ENCODE data around the gene IRGQ. TPM values are rescaled to one million over a fixed set of nuclear protein-coding genes. Genes with fewer than 3 reads are reported as not detected.
A peak's percentile ranks its signal among the peaks of the same experiment; 100 is the strongest.
"Not testable (repeated sequence)": the region's sequence is repeated elsewhere in the genome, so short reads cannot be mapped to it uniquely, and the experiment has no call there.

Gene IRGQ
- polyA plus RNA-seq, 3 donors = 1.8 to 49.6 (median 2.9) TPM

DNA sequence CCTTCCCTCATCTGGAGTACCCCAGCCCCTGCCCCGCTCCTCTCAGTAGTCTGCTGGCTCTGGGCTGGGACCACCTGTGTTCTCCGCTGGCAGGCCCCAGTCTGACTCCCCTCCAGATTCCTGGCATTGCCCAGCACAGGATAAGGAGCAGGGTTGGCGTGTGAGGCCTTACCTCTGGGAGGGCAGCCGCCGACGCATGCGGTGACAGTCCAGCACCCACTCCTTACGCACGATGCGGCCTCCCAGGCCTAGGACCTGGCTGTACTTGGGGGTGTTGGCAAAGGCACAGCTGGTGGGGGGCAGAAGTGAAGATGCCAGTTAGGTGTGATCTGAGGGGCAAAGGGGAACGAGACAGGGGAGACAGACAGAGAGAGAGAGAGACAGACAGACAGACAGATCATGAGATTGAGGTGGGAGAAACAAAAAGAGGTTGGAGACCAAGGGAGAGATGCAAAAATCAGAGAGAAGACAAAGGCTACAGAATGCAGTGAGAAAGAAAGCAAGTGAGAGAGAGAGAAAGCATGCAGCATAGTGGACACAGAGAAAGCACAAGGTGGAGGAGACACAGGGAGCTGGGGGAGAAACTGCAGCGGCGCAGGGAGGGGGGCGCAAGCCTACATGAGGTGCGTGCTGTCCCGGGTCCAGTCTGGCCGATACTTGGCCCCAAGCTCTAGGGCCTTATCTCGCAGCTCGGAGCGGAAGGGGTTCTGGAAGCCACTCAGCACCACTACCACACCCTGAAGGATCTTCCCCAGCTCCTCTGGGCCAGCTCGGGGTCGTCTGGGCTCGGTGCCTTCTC is 44.3 kb downstream of the IRGQ start:
- Mint-ChIP-seq H3K36me3 (peaks cover 63 to 82% of the 10 kb centered on the region in 2 donors), H3K4me3 (no peak overlapping the region), H3K27me3 (ENCODE audit: low read depth in 3 of 3) (peaks cover 0 to 3% (median 2%) of the 10 kb centered on the region in 3 donors), H3K4me1 (no peaks in the 10 kb centered on the region), H3K27ac (peak overlapping the region in 4 of 7 donors; percentile 1 to 62 (median 24)), H3K9me3 (no peaks in the 10 kb centered on the region)
- H3K4me1 ChIP-seq (ENCODE audit: control insufficient read depth in 1 of 2, insufficient read depth in 2 of 2, low read length in 2 of 2) = no peaks in the 10 kb centered on the region
- no peak overlapping the region for H3K9ac ChIP-seq (ENCODE audit: insufficient read depth, low read length, poor library complexity, severe bottlenecking)
- 95% methylated on average over 19 of the region's 23 CpGs for WGBS (ENCODE audit: insufficient coverage)
- intact Hi-C loops (cut with micrococcal nuclease) = no loop called here
- no peaks in the 10 kb centered on the region for H4K20me1 ChIP-seq (ENCODE audit: insufficient read depth, low read length)
- H3K9me3 ChIP-seq (replicated peaks in 1 of 2; ENCODE audit: control insufficient read depth in 1 of 2, insufficient read depth in 1 of 2, low read length in 2 of 2) = no peaks in the 10 kb centered on the region
- no peaks in the 10 kb centered on the region for H3K27me3 ChIP-seq (ENCODE audit: control insufficient read depth in 2 of 2, insufficient read depth in 2 of 2, low read length in 2 of 2)
- H3K36me3 ChIP-seq (replicated peaks in 1 of 2; ENCODE audit: control insufficient read depth in 1 of 2, insufficient read depth in 2 of 2, low read length in 2 of 2) = peaks cover 52 to 79% of the 10 kb centered on the region in 2 donors
- H2AFZ ChIP-seq (ENCODE audit: insufficient read depth, low read depth, low read length, poor library complexity, severe bottlenecking) = no peak overlapping the region
- no peak for DNase-seq
- H3K79me2 ChIP-seq (ENCODE audit: insufficient read depth, low read length) = no peaks in the 10 kb centered on the region
- TF ChIP-seq CTCF (IDR thresholded peaks at IDR 0.05) = no peak
- H3K27ac ChIP-seq (ENCODE audit: low read depth in 1 of 2, low read length in 2 of 2) = no peak overlapping the region
- no peak overlapping the region for H3K4me3 ChIP-seq (replicated peaks in 1 of 3; ENCODE audit: low read depth in 2 of 3, low read length in 3 of 3)
- H3K4me2 ChIP-seq (replicated peaks; ENCODE audit: extremely low read depth, low read length, poor library complexity, severe bottlenecking) = no peak overlapping the region

- Mint-ChIP-seq H3K4me1 (no peaks in the 10 kb centered on the region), H3K4me3 (no peak overlapping the region), H3K36me3 (peaks cover 65 to 90% of the 10 kb centered on the region in 2 donors), H3K27ac (no peak overlapping the region), H3K27me3 (ENCODE audit: low read depth in 3 of 3) (peaks cover 0 to 2% (median 2%) of the 10 kb centered on the region in 3 donors), H3K9me3 (no peaks in the 10 kb centered on the region)
- peaks cover 64 to 86% of the 10 kb centered on the region in 2 donors for H3K36me3 ChIP-seq (replicated peaks in 1 of 2; ENCODE audit: control insufficient read depth in 1 of 2, insufficient read depth in 2 of 2, low read length in 2 of 2)
- H3K4me3 ChIP-seq (replicated peaks in 1 of 3; ENCODE audit: low read depth in 2 of 3, low read length in 3 of 3) = no peak overlapping the region
- no peak for TF ChIP-seq CTCF (IDR thresholded peaks at IDR 0.05)
- H3K27ac ChIP-seq (ENCODE audit: low read depth in 1 of 2, low read length in 2 of 2) = no peak overlapping the region
- H3K9me3 ChIP-seq (replicated peaks in 1 of 2; ENCODE audit: control insufficient read depth in 1 of 2, insufficient read depth in 1 of 2, low read length in 2 of 2) = no peaks in the 10 kb centered on the region
- no peak overlapping the region for H3K4me2 ChIP-seq (replicated peaks; ENCODE audit: extremely low read depth, low read length, poor library complexity, severe bottlenecking)
- no peaks in the 10 kb centered on the region for H3K27me3 ChIP-seq (ENCODE audit: control insufficient read depth in 2 of 2, insufficient read depth in 2 of 2, low read length in 2 of 2)
- H3K79me2 ChIP-seq (ENCODE audit: insufficient read depth, low read length) = no peaks in the 10 kb centered on the region
- no peak for DNase-seq
- 100% methylated on average over 1 of the region's 2 CpGs for WGBS (ENCODE audit: insufficient coverage)
- H3K9ac ChIP-seq (ENCODE audit: insufficient read depth, low read length, poor library complexity, severe bottlenecking) = no peak overlapping the region
- H2AFZ ChIP-seq (ENCODE audit: insufficient read depth, low read depth, low read length, poor library complexity, severe bottlenecking) = no peak overlapping the region
- H4K20me1 ChIP-seq (ENCODE audit: insufficient read depth, low read length) = no peaks in the 10 kb centered on the region
- intact Hi-C loops (cut with micrococcal nuclease) = no loop called here
- H3K4me1 ChIP-seq (ENCODE audit: control insufficient read depth in 1 of 2, insufficient read depth in 2 of 2, low read length in 2 of 2) = no peaks in the 10 kb centered on the region
Observed at GRCh38 chr19:43548706-43549105, 47.2 kb downstream of the IRGQ start.

- H3K9me3 Mint-ChIP-seq = not testable (repeated sequence)
Observed at GRCh38 chr19:43547926-43548325, 48.0 kb downstream of the IRGQ start.

More at GRCh38 chr19:43547926-43548325, 48.0 kb downstream of the IRGQ start:
- H2AFZ ChIP-seq (ENCODE audit: insufficient read depth, low read depth, low read length, poor library complexity, severe bottlenecking); H3K27ac Mint-ChIP-seq; H3K9ac ChIP-seq (ENCODE audit: insufficient read depth, low read length, poor library complexity, severe bottlenecking); H3K4me3 Mint-ChIP-seq; H3K27me3 Mint-ChIP-seq (ENCODE audit: low read depth in 3 of 3); intact Hi-C loops (cut with micrococcal nuclease); H3K79me2 ChIP-seq (ENCODE audit: insufficient read depth, low read length); H3K27me3 ChIP-seq (ENCODE audit: control insufficient read depth in 2 of 2, insufficient read depth in 2 of 2, low read length in 2 of 2); H3K4me1 ChIP-seq (ENCODE audit: control insufficient read depth in 1 of 2, insufficient read depth in 2 of 2, low read length in 2 of 2); H4K20me1 ChIP-seq (ENCODE audit: insufficient read depth, low read length); H3K4me1 Mint-ChIP-seq; H3K27ac ChIP-seq (ENCODE audit: low read depth in 1 of 2, low read length in 2 of 2); H3K4me2 ChIP-seq (replicated peaks; ENCODE audit: extremely low read depth, low read length, poor library complexity, severe bottlenecking); H3K4me3 ChIP-seq (replicated peaks in 1 of 3; ENCODE audit: low read depth in 2 of 3, low read length in 3 of 3); DNase-seq; H3K9me3 ChIP-seq (replicated peaks in 1 of 2; ENCODE audit: control insufficient read depth in 1 of 2, insufficient read depth in 1 of 2, low read length in 2 of 2): not testable (repeated sequence)
- H3K36me3 Mint-ChIP-seq = peaks cover 66 to 90% of the 10 kb centered on the region in 2 donors
- H3K36me3 ChIP-seq (replicated peaks in 1 of 2; ENCODE audit: control insufficient read depth in 1 of 2, insufficient read depth in 2 of 2, low read length in 2 of 2) = peaks cover 64 to 86% of the 10 kb centered on the region in 2 donors
- no CpG with 5 or more reads among the region's 24 CpGs for WGBS (ENCODE audit: insufficient coverage)

All from CD14-positive monocyte (primary cell).